GM13977 (cell line): Measurements from ENCODE around the gene ADGRF4.

Source experiments
- DNase-seq: peaks from one replicate; pipeline ENCODE4 v3.0.0; 2012; ENCODE audit warnings: low spot score
- in situ Hi-C: fragments of 300-500 bp; cut with MboI; formaldehyde crosslinking; loops from one replicate; pipeline ENCODE4 v1.12.0; 2022; ENCODE audit warnings: low sequenced_read_pairs, low pct_unique_long_range_greater_than_20kb, mixed read lengths, inconsistent platforms; ENCODE audit not compliant: unreplicated experiment
- TF ChIP-seq, protein P1 (sequence below): IDR thresholded peaks from 2 replicates; pipeline ENCODE4 v1.5.1; 2012; ENCODE audit warnings: mild to moderate bottlenecking, control low read depth; ENCODE audit not compliant: insufficient read depth; ENCODE audit errors: extremely low read depth, missing control alignments

Gene ADGRF4

DNA sequence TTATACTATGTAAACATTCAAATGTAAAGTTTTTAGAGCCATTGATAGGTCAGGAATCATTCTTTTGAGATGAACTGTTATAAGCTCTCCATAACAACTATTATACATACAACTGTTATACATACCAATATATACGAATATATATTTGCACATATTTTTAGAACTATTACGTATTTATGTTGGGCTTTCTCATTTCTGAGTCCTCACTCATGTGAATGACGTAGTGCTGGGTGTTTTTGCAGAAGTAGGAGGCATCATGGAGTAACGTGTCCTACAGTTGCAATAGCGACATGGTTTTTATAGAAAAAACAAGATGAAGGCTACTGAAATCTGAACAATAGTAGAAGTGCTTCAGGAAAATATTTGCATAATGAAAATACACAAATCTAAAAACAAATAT lies 36.4 kb upstream of the ADGRF4 start:
- in situ Hi-C loops, result no loop called here
- TF ChIP-seq, protein P1, sequence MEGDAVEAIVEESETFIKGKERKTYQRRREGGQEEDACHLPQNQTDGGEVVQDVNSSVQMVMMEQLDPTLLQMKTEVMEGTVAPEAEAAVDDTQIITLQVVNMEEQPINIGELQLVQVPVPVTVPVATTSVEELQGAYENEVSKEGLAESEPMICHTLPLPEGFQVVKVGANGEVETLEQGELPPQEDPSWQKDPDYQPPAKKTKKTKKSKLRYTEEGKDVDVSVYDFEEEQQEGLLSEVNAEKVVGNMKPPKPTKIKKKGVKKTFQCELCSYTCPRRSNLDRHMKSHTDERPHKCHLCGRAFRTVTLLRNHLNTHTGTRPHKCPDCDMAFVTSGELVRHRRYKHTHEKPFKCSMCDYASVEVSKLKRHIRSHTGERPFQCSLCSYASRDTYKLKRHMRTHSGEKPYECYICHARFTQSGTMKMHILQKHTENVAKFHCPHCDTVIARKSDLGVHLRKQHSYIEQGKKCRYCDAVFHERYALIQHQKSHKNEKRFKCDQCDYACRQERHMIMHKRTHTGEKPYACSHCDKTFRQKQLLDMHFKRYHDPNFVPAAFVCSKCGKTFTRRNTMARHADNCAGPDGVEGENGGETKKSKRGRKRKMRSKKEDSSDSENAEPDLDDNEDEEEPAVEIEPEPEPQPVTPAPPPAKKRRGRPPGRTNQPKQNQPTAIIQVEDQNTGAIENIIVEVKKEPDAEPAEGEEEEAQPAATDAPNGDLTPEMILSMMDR, result no peak
- no peak for DNase-seq

DNA sequence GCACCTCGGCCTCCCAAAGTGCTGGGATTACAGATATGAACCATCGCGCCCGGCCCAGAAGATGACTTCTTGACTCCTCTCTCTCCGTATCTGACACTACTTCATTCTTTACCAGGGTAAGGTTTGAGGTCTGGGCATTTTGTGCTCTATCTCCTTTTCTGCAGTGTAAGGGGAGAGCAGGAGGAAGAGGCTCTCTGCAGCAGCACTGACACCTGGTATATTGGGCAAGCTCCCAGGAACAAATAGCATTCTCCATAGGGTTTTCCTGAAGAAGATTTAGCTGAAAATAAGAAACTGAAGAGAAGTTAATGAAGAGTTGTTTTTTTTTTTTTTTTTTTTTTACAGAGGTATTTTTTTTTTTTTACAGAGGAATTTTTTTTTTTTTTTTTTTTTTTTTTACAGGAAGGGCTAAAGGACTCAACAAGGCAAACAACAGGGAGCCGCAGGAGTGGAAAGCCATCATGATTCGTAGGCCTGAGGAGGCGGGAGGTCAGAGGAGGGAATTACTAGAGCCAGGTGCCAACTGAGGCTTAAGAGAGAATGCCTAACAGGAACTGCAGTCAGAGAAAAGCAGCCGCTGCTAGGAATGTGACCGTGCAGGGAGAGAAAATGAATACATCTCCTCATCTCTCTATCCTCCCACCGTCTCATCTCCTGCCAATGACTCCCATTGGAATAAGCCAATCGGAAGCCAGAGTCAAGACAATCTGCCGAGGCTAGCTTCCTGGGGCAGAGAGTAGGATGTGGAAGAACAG lies 34.7 kb upstream of the ADGRF4 start:
- in situ Hi-C loops, result no loop called here
- no peak for DNase-seq

DNA sequence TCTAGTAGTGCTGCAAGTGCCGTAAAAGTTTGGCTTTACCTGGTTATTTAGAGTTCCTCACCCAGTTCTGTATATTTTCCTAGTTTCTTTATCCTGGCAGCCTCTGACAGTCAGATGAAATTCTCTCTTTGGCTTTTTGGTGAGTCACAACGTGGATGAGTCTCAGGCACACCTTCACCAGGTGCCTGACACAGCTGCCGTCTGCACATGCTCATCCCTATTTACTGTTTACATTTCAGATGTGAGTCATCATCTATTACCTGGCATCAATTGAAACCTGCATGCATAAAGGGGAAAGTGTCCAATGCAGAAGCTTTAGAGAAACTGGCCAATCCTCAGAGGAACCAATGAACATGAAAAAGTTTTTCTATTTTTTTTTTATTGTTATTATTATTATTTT lies 33.3 kb upstream of the ADGRF4 start:
- TF ChIP-seq, protein P1, result no peak
- in situ Hi-C loops, result no loop called here
- no peak for DNase-seq

More for the DNA sequence above, 34.7 kb upstream of the ADGRF4 start:
- TF ChIP-seq, protein P1, result no peak

DNA sequence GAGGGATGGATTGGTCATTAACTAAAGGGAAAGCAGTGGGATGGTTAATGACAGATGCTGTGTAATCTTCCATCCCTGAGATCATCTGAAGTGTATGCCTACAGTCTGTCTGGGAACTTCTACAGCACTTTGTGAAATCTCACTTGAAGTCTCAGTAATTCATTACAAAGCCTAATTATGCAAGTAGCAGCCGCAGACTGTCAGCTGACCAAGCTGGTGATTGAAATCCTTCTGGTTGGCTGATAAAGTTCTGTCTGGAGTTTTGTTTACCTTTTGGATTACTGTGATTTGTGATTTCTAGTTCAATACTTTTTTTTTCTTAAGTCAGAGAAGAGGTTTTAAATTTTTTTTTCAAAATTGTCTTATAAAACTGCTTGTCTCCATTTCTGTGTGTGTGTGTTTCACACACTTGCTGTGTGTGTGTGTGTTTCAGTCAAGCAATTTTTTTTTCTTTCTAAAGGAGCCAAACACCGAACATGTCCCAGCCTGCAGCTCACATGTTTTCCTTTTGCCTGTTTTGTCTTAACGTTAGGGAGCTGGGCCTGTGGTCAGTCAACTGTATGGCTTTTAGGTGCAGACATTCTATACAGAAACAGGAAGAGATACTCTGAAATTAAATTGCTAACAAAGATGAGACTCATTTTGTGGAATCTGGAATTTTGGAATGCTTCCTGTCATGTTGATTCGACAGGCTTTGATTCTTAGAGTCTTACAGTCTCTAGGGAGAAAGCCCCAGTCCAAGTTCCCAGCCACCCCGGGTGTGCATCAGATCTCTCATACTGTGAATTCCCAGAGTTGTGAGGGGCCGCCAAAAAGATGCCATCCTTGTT lies 28.5 kb upstream of the ADGRF4 start:
- TF ChIP-seq, protein P1, result no peak
- DNase-seq, result no peak
- in situ Hi-C loops, result no loop called here

DNA sequence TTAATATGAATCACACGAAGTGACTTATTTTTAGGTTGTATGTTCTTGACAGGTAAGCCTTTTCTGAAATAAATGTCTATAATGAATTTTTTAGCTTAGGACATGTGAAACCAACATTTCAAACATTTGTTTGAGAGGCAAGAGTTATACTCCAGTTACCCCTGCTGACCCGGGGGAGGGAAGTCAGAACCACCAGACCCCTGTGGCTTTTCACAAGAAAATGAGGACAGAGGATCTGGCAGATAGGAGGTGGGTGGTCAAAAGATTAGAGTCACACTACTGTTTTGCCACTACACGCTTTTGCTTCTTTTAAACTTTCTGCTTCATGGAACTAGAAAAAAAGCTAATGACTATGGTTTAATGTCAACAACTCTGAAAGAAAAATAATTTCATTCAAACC lies 27.5 kb upstream of the ADGRF4 start:
- DNase-seq, result no peak
- TF ChIP-seq, protein P1, result no peak
- in situ Hi-C loops, result no loop called here

DNA sequence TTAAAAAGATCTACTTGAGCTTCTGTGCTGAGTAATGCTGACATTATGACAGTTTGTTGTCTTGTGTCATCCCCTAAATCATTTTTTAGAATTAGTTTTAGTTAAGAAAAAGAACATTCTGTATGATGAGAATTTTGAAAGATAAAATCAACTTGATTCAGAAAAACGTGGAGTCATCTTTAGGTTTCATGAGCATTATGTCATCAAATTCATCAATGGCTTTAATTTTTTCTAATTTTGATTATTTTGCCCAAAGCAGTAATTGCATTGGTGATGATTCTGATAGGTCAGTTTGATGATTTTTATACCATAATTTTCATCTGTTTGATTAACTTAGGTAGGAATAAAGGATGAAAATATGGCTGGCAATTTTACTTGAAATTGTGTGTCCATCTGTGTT lies 26.6 kb upstream of the ADGRF4 start:
- in situ Hi-C loops, result no loop called here
- TF ChIP-seq, protein P1, result no peak
- no peak for DNase-seq
